Heart left ventricle (tissue), 13 donors: ENCODE measurements around the gene AMDHD2.

Source experiments
- CTCF ChIP-seq, 12 donors: fragments of 200-600 bp; sonication (generic) in 4 of 12; IDR thresholded peaks; one replicate each; pipeline versions ENCODE4 v1.5.0 to v1.8.0; 2018 to 2022; ENCODE audit warnings: antibody characterized with exemption in 12 of 12, mild to moderate bottlenecking in 5 of 12
- POLR2A ChIP-seq, 2 donors: fragments of 450-650 bp; IDR thresholded peaks; one replicate each; pipeline ENCODE4 v1.6.1; 2017; ENCODE audit warnings: antibody characterized with exemption in 2 of 2, mild to moderate bottlenecking in 2 of 2, moderate library complexity in 2 of 2
- donor health status: ischemic (EF 13 %, LVEDD 7.1; RV severe dilation, severe dysfunction).
- donor health status: DM: no; HTN: yes; CAD: no.
- donor health status: DM: no; HTN: no; CAD: no.
- donor health status: ischemic (EF 25% LVEDD 6.9; RV normal size, moderate dysfunction).
- donor health status: ischemic (EF 25% LVEDD 5.7; RV mildly dilated, moderate dysfunction).
- donor health status: ischemic (EF 35%, LVEDD 5.7; RV mildly dilated, moderate dysfunction).
- donor health status: nonischemic (EF 11% LVEDD 7.7; RV severe dilation, severe dysfunction).
- donor health status: DM: yes; HTN: yes; CAD: no.
- donor health status: PGD.
- donor health status: ischemic (EF 29% LVEDD 5.4; RV normal size, mild dysfunction).
- donor health status: nonischemic (EF 23%, LVEDD 6.1; RV moderate dilation, normal function).

GRCh38 chr16:2497116-2497630 lies 23.0 kb upstream of the AMDHD2 start:
- TF ChIP-seq CTCF (IDR thresholded peaks at IDR 0.05) (peak in 2 of 12 donors; percentile 11 to 29), POLR2A (IDR thresholded peaks at IDR 0.05) (no peak)
